ENCODE data around the gene CD300LG. TPM values are rescaled to one million over a fixed set of nuclear protein-coding genes. Genes with fewer than 3 reads are reported as not detected.

Gene CD300LG
- polyA plus RNA-seq, 1 experiment, result not detected

GRCh38 chr17:43812396-43813265 lies 34.3 kb upstream of the CD300LG start:
- CTCF ChIA-PET, result no interaction called here
- no peak overlapping the region for H3K4me3 ChIP-seq (ENCODE audit: low read depth, low read length)
- no peak for DNase-seq (ENCODE audit: low read depth, low spot score)
- TF ChIP-seq CTCF (IDR thresholded peaks at IDR 0.05; ENCODE audit: low read depth, low read length), result no peak
- H3K27me3 ChIP-seq (ENCODE audit: control insufficient read depth, insufficient read depth, low read length), result no peaks in the 10 kb centered on the region
- no peak overlapping the region for H3K27ac ChIP-seq (ENCODE audit: low read depth, low read length)
- no peaks in the 10 kb centered on the region for H3K9me3 ChIP-seq (ENCODE audit: control insufficient read depth, insufficient read depth, low read length)
- POLR2A ChIA-PET, result no interaction called here

GRCh38 chr17:43813386-43813785 lies 33.6 kb upstream of the CD300LG start:
- CTCF ChIA-PET, result no interaction called here
- TF ChIP-seq CTCF (IDR thresholded peaks at IDR 0.05; ENCODE audit: low read depth, low read length), result no peak
- POLR2A ChIA-PET, result no interaction called here
- DNase-seq (ENCODE audit: low read depth, low spot score), result no peak
- H3K27ac ChIP-seq (ENCODE audit: low read depth, low read length), result no peak overlapping the region
- H3K27me3 ChIP-seq (ENCODE audit: control insufficient read depth, insufficient read depth, low read length), result no peaks in the 10 kb centered on the region
- H3K4me3 ChIP-seq (ENCODE audit: low read depth, low read length), result no peak overlapping the region
- no peaks in the 10 kb centered on the region for H3K9me3 ChIP-seq (ENCODE audit: control insufficient read depth, insufficient read depth, low read length)

- DNase-seq (ENCODE audit: low read depth, low spot score), result no peak
- ChIA-PET POLR2A (no interaction called here), CTCF (no interaction called here)
- Histone ChIP-seq H3K27ac (ENCODE audit: low read depth, low read length) (no peak overlapping the region), H3K9me3 (ENCODE audit: control insufficient read depth, insufficient read depth, low read length) (no peaks in the 10 kb centered on the region), H3K27me3 (ENCODE audit: control insufficient read depth, insufficient read depth, low read length) (no peaks in the 10 kb centered on the region), H3K4me3 (ENCODE audit: low read depth, low read length) (no peak overlapping the region)
- no peak for TF ChIP-seq CTCF (IDR thresholded peaks at IDR 0.05; ENCODE audit: low read depth, low read length)
Measured at GRCh38 chr17:43814026-43814425, 33.0 kb upstream of the CD300LG start.

GRCh38 chr17:43814714-43815113 lies 32.3 kb upstream of the CD300LG start:
- no peaks in the 10 kb centered on the region for H3K27me3 ChIP-seq (ENCODE audit: control insufficient read depth, insufficient read depth, low read length)
- ChIA-PET CTCF (no interaction called here), POLR2A (no interaction called here)
- no peak for TF ChIP-seq CTCF (IDR thresholded peaks at IDR 0.05; ENCODE audit: low read depth, low read length)
- no peak overlapping the region for H3K4me3 ChIP-seq (ENCODE audit: low read depth, low read length)
- no peaks in the 10 kb centered on the region for H3K9me3 ChIP-seq (ENCODE audit: control insufficient read depth, insufficient read depth, low read length)
- DNase-seq (ENCODE audit: low read depth, low spot score), result no peak
- H3K27ac ChIP-seq (ENCODE audit: low read depth, low read length), result no peak overlapping the region

All from AG04450 (cell line).